ENCODE results near the gene OR5D18. TPM values are rescaled to one million over a fixed set of nuclear protein-coding genes. Genes with fewer than 3 reads are reported as not detected.
"Not testable (repeated sequence)": the region's sequence is repeated elsewhere in the genome, so short reads cannot be mapped to it uniquely, and the experiment has no call there.

OR5D18 gene
- not detected for polyA plus RNA-seq (ENCODE audit: insufficient read length)
- long read RNA-seq, donor 1, result 0 reads
- long read RNA-seq, donor 2, result 0 reads
- long read RNA-seq, donor 3, result 0 reads
- long read RNA-seq, donor 4, result 0 reads
- long read RNA-seq, donor 5, result 0 reads
- long read RNA-seq, donor 6, result 0 reads
- long read RNA-seq, donor 7, result 0 reads
- long read RNA-seq, donor 8, result 0 reads

DNA sequence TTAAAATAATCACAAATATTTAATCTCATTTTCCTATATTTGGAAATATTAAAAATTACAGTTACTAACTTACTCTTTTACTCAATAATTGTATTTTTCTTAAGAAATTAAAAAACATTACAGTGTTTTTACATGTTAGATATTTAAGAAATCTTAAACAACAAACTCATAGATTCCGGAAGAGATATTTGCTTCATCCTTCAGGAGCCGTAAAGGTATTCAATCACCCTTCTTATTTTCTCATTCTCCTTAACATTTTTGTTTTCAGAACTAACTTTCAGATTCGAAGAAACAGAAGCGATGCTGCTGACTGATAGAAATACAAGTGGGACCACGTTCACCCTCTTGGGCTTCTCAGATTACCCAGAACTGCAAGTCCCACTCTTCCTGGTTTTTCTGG lies at the start of gene OR5D18:
Gene OR5D18, plus strand, starts transcription at position 301 of the 400 bp plus-strand sequence. Its CDS starts 0 bp downstream, at position 301.
- DNase-seq, result no peak

DNA sequence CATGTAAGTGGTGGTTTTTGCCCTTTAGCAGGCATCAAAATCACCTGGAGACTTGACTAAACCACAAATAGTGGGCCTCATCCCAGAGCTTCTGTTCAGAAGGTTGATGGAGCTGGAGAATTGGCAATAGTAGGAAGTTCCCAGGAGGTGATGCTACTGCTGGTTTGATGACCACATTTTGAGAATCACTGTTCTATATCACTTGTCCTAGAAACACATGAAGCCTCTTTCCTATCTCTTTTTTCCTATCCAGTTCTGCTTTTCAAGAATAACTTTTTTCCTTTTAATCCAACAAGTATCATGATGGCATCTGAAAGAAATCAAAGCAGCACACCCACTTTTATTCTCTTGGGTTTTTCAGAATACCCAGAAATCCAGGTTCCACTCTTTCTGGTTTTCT lies 46.3 kb upstream of the OR5D18 start, which contains the start of gene OR5D13:
Gene OR5D13, plus strand, starts transcription at position 301 of the 400 bp plus-strand sequence. Its CDS starts 0 bp downstream, at position 301.
- DNase-seq, result no peak

DNA sequence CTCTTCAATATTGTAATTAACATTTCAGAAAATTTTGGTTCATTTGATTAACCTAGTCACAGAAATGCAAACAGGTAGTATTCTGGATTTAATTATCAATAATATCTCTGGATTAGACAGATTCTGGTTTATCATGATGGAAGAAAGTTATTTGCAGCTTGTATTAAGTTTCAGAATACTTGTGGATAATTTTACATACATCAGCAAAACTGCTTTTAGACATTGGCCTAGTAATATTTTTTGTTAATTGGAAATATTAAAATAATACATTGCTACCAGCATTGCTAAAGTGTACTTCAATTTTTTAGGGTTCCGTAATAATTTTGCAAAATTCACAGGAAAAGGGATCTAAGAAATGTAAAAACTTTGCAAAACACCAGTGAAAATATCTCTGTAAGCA lies 27.8 kb upstream of the OR5D18 start:
- no peak for DNase-seq

DNA sequence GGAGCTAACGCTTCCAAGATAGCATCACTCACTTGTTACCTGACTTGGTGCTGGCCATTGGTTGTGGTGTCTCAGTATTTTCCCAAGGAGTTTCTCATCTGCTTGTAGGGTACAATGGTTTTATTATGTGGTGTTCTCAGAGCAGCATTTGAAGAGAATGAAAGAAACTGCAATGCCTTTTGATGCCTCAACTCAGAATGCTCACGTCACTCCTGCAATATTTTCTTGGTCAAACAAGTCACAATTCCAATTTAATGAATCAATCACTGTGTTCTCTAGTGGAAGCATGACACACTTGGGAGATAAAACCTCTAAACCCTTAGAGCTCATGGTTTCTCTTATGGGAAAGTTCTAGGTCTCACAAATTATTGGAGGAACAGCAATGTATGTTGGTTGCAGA lies 26.1 kb upstream of the OR5D18 start:
- DNase-seq, result no peak

DNA sequence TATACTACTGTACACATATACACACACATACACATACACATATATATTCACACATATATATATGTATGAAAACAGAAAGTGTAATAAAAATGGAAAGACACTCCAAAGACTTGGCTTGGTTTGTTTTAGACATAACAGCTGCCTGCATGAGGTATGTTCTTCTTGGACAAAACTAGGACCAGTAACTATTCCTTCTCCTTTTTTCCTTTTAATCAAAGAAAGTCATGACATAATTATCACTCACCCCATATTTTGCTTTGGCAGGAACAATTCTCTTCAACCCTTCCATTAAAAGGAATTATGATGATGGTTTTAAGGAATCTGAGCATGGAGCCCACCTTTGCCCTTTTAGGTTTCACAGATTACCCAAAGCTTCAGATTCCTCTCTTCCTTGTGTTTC lies 24.2 kb upstream of the OR5D18 start, which contains the start of gene OR5D14:
Gene OR5D14, plus strand, starts transcription at position 301 of the 400 bp plus-strand sequence. Its CDS starts 0 bp downstream, at position 301.
- no peak for DNase-seq

DNA sequence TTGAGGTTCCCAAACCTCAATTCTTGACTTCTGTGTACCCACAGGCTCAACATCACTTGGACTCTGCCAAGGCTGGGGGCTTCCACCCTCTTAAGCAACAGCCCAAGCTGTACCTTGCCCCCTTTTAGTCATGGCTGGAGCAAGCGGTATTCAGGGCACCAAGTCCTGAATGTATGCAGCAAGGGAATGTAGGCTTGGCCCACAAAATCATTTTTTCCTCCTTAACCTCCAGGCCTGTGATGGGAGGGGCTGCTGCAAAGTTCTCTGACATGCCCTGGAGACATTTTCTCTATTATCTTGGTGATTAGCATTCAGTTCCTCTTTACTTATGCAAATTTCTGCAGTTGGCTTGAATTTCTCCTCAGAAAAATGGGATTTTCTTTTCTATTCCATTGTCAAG lies 13.2 kb upstream of the OR5D18 start:
- no peak for DNase-seq

DNA sequence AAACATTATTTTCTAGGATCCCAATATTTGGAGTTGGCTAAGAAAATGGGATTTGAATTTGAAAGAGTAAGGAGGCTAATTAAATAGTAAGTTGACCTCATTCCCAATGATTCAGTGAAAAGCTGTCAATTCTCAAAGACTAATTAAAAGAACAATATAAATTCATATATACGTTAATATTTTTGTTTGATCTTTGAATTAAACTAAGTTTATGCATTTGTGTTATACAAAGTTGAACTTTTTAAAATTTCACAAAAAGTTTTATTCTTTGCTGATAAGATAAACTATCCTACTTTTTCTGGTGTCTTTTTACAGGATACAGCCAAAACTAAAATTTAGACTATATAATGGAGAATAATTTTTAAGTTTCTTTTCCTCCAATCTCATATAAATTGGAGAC lies 8.4 kb upstream of the OR5D18 start, which contains the start of gene OR5L1:
Gene OR5L1, plus strand, starts transcription at position 301 of the 400 bp plus-strand sequence. CDS start 100 bp downstream, outside the sequence.
- DNase-seq, result no peak

DNA sequence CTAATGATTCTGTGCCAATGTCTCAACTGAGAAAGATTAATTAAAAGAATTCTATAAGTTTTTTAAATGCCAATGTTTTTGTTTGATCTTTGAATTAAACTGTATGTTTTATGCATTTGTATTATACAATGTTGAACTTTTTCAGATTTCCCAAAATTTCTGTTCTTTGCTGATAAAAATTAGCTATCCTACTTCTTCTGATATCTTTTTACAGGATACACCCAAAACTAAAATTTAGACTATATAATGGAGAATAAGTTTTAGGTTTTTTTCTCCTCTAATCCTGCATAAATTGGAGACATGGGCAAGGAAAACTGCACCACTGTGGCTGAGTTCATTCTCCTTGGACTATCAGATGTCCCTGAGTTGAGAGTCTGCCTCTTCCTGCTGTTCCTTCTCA lies 7.5 kb downstream of the OR5D18 start, which contains the start of gene OR5L2:
Gene OR5L2, plus strand, starts transcription at position 301 of the 400 bp plus-strand sequence. Its CDS starts 0 bp downstream, at position 301.
- DNase-seq, result no peak

DNA sequence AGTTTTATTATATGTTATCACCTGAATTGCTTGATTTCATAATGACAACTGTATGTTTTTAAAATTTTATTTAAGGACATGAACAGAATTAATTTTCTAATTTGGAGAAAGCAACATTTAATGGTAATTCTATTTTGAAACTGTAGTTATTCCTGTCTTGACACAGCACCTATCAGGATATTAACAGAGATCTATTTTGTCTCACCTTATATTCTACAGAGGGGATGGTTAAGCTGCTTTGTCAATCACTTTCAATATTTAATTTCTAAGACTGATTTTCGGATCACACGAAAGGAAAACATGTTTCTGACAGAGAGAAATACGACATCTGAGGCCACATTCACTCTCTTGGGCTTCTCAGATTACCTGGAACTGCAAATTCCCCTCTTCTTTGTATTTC lies 19.0 kb downstream of the OR5D18 start, which contains the start of gene OR5D16:
Gene OR5D16, plus strand, starts transcription at position 301 of the 400 bp plus-strand sequence. Its CDS starts 0 bp downstream, at position 301.
- no peak for DNase-seq

DNA sequence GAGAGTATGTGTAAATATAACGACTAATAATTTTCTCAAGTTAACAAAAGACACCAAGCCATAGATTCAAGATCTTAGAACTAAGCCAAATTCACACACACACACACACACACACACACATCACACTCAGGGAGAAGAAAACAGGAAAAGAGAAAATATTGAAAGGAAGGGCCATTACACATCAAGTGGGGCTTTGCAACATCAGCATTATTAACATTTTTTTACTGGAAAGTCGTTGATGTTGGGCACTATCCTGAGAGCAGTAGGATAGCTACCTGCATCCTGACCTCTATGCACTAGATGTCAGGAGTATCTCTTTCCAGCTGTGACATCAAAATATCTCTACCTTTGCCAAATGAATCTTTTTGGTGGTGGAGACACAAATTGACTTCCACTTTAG lies 28.0 kb downstream of the OR5D18 start:
- DNase-seq, result no peak

DNA sequence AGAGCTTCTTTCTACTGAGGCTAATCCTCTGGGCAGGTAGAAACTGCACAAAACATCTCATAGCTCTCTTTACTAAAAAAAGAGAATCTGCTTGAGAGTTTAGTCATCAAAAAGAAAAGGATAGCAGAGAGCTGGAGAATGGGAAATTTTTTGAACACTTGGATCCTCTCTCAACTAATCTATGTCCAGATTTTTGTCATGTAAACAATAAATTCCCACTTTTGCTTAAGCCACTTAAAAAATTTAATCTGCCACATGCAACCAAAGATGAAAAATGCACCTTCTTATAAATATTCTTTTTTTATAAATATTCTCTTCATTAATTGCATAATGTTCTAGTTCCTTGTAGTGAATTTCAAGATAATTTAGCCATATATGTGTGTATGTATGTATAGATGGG lies 29.6 kb downstream of the OR5D18 start:
- no peak for DNase-seq

DNA sequence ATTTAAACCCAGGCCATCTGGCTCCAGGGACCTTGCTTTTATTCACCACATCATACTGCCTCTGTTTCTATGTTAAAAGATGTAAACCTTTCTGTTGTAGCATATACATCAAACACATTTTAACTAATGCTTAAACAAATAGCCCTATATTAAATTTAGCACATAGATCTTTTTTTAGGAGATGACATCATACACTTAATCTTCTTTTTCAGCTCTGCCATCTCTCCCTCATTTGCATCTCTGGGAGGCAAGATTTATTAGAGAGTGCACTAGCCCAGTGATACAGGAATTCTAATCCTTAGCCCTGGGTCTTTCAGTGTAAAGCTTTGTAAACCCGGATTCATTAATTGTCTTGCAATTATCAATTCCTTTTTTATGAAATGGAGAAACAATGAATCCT lies 32.7 kb downstream of the OR5D18 start:
- DNase-seq, result no peak

DNA sequence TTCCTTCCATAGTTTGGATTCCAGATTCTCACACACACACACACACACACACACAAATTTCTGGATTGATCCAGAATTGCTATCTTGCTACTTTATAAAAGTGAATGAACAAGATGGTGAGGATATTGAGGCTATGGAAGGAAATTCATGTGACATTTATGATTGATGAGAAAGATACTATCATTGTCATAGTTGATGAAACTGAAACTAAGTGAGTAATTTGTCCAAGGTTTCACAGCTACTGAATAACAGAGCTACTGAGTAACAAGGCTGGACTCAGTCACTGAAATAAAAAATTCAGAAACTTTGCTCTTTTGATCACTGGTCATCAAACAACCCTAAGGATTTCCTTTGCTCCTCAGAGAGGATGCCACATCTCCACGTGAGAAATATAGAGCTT lies 35.3 kb downstream of the OR5D18 start:
- no peak for DNase-seq

DNA sequence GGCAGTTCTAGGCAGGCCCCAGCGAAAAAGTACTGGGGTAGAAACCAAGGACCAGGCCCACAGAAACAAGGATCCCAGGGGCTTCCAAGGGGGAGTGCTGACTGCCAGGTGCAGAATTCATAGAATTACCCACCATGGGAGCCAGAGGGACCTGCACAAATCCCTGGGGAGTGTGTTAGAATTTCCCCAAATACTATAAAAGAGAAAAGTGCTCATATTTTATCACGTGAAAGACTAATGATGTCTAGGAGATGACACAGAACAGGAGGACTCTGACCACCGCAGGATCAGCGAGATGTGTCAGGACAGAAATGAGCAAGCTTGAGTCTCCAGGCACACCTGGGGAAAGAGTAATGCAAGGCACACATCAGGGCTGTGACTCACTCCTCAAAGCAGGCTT lies 47.9 kb downstream of the OR5D18 start:
- DNase-seq, result not testable (repeated sequence)

Other genes starting within 250 kb of the OR5D18 start
- gene OR4C16, start 247.5 kb upstream of the OR5D18 start, polyA plus RNA-seq (ENCODE audit: insufficient read length), result not detected
- gene OR4C11, start 212.0 kb upstream of the OR5D18 start, polyA plus RNA-seq (ENCODE audit: insufficient read length), result not detected
- 0.07 TPM for gene OR4P4, start 184.5 kb upstream of the OR5D18 start, polyA plus RNA-seq (ENCODE audit: insufficient read length)
- gene OR4S2, start 171.3 kb upstream of the OR5D18 start, polyA plus RNA-seq (ENCODE audit: insufficient read length), result not detected
- not detected for gene OR4C6, start 157.4 kb upstream of the OR5D18 start, polyA plus RNA-seq (ENCODE audit: insufficient read length)
- not detected for gene OR5D13, start 46.2 kb upstream of the OR5D18 start, polyA plus RNA-seq (ENCODE audit: insufficient read length)
- gene OR5D14, start 24.1 kb upstream of the OR5D18 start, polyA plus RNA-seq (ENCODE audit: insufficient read length), result not detected
- gene OR5L1, start 8.3 kb upstream of the OR5D18 start, polyA plus RNA-seq (ENCODE audit: insufficient read length), result not detected
- gene OR5L2, start 7.6 kb downstream of the OR5D18 start, polyA plus RNA-seq (ENCODE audit: insufficient read length), result not detected
- gene OR5D16, start 19.1 kb downstream of the OR5D18 start, polyA plus RNA-seq (ENCODE audit: insufficient read length), result not detected
- not detected for gene TRIM51, start 63.7 kb downstream of the OR5D18 start, polyA plus RNA-seq (ENCODE audit: insufficient read length)
- not detected for gene OR5W2, start 95.0 kb downstream of the OR5D18 start, polyA plus RNA-seq (ENCODE audit: insufficient read length)
- gene OR5I1, start 116.8 kb downstream of the OR5D18 start, polyA plus RNA-seq (ENCODE audit: insufficient read length), result not detected
- gene OR10AG1, start 150.3 kb downstream of the OR5D18 start, polyA plus RNA-seq (ENCODE audit: insufficient read length), result not detected
- not detected for gene OR5F1, start 175.0 kb downstream of the OR5D18 start, polyA plus RNA-seq (ENCODE audit: insufficient read length)
- 0.07 TPM for gene OR5AS1, start 208.0 kb downstream of the OR5D18 start, polyA plus RNA-seq (ENCODE audit: insufficient read length)

Measured in left kidney (tissue), 8 donors.